H1 (cell line): ENCODE data around the gene MLH3. TPM values are rescaled to one million over a fixed set of nuclear protein-coding genes. Genes with fewer than 3 reads are reported as not detected.

ENCODE experiments used
- CTCF ChIA-PET: fragments of 300-600 bp; sonication (Branson Sonifier 250); formaldehyde crosslinking; loops from one replicate; lab custom pipeline; 2021; ENCODE audit not compliant: partially characterized antibody; lab: Charles Lee
- POLR2A ChIA-PET: fragments of 300-600 bp; sonication (Branson Sonifier 250); formaldehyde crosslinking; loops from one replicate; lab custom pipeline; 2021; ENCODE audit warnings: inconsistent platforms; ENCODE audit not compliant: partially characterized antibody; lab: Charles Lee
- DNase-seq, 2 experiments: peaks; one replicate each; pipeline versions ENCODE4 v3.0.0 to v3.0.0-alpha.2; 2010 to 2022; ENCODE audit warnings: low spot score in 2 of 2, low read depth in 1 of 2, mixed read lengths in 1 of 2
- FAIRE-seq: peaks from 2 replicates; lab custom pipeline; 2011; peaks lifted over from hg19 to GRCh38; lab: Jason Lieb, UNC
- H2AFZ ChIP-seq: 2 replicates; pipeline ENCODE4 v1.8.1; 2012; ENCODE audit warnings: low read length, inconsistent platforms
- H2AK5ac ChIP-seq: 2 replicates; pipeline ENCODE4 v1.6.1; 2013; ENCODE audit warnings: low read depth, low read length
- H2BK120ac ChIP-seq: replicated peaks from 2 replicates; pipeline ENCODE3; 2013; ENCODE audit warnings: low read depth, low read length, inconsistent platforms
- H2BK12ac ChIP-seq: 2 replicates; pipeline ENCODE4 v1.6.1; 2013; ENCODE audit warnings: low read depth, low read length
- H2BK15ac ChIP-seq: 2 replicates; pipeline ENCODE4 v1.6.1; 2013; ENCODE audit warnings: low read length
- H2BK20ac ChIP-seq: 2 replicates; pipeline ENCODE4 v1.6.1; 2013; ENCODE audit warnings: low read length
- H2BK5ac ChIP-seq: 2 replicates; pipeline ENCODE4 v1.6.1; 2013; ENCODE audit warnings: low read depth, low read length
- H3K14ac ChIP-seq: 2 replicates; pipeline ENCODE4 v1.6.1; 2013; ENCODE audit warnings: inconsistent platforms; ENCODE audit not compliant: insufficient read length
- H3K18ac ChIP-seq: 2 replicates; pipeline ENCODE4 v1.6.1; 2013; ENCODE audit warnings: low read length; ENCODE audit errors: extremely low read depth
- H3K23ac ChIP-seq: 2 replicates; pipeline ENCODE4 v1.6.1; 2013; ENCODE audit warnings: inconsistent platforms; ENCODE audit not compliant: insufficient read length
- H3K23me2 ChIP-seq: 2 replicates; pipeline ENCODE4 v1.6.1; 2013; ENCODE audit warnings: low read depth, low read length
- H3K27ac ChIP-seq: 2 replicates; pipeline ENCODE4 v1.6.1; 2011; ENCODE audit warnings: low read depth, low read length, inconsistent platforms
- H3K27me3 ChIP-seq, 4 experiments: replicated peaks in 1 of 4; 1 replicate in 1 of 4; 2 replicates in 3 of 4; pipeline versions ENCODE4 v1.6.1 to v1.8.1; 2011 to 2013; ENCODE audit warnings: low read length in 3 of 4, mild to moderate bottlenecking in 3 of 4, inconsistent platforms in 2 of 4, mixed read lengths in 2 of 4, moderate library complexity in 1 of 4; ENCODE audit not compliant: control insufficient read depth in 3 of 4, insufficient read depth in 3 of 4; ENCODE audit errors: extremely low read depth in 1 of 4
- H3K36me3 ChIP-seq, 4 experiments: 2 replicates each; pipeline versions ENCODE4 v1.6.1 to v1.8.1; 2011 to 2013; ENCODE audit warnings: mild to moderate bottlenecking in 4 of 4, low read length in 3 of 4, moderate library complexity in 2 of 4, control low read depth in 1 of 4, inconsistent platforms in 1 of 4; ENCODE audit not compliant: insufficient read depth in 4 of 4, control insufficient read depth in 2 of 4
- H3K4ac ChIP-seq: replicated peaks from 2 replicates; pipeline ENCODE3; 2013; ENCODE audit warnings: low read length, low read depth, mixed read lengths, inconsistent platforms; ENCODE audit not compliant: insufficient read length
- H3K4me1 ChIP-seq, 4 experiments: replicated peaks in 1 of 4; 1 replicate in 1 of 4; 2 replicates in 3 of 4; pipeline versions ENCODE4 v1.6.1 to v1.8.1; 2011 to 2013; ENCODE audit warnings: low read length in 3 of 4, inconsistent platforms in 2 of 4, mixed read lengths in 1 of 4; ENCODE audit not compliant: insufficient read depth in 4 of 4, control insufficient read depth in 3 of 4
- H3K4me2 ChIP-seq, 2 experiments: 2 replicates each; pipeline versions ENCODE4 v1.6.1 to v1.8.1; 2011 to 2013; ENCODE audit warnings: low read depth in 2 of 2, low read length in 2 of 2, control low read depth in 1 of 2, inconsistent platforms in 1 of 2, mild to moderate bottlenecking in 1 of 2; ENCODE audit not compliant: insufficient read depth in 1 of 2
- H3K4me3 ChIP-seq, 4 experiments: fragments of 200-600, 300-600 bp in 1 of 4; sonication (generic), shearing (Covaris generic), sonication (Bioruptor Twin) in 1 of 4; 2 replicates each; pipeline versions ENCODE4 v1.5.1 to v1.8.1; 2011 to 2016; ENCODE audit warnings: low read length in 4 of 4, low read depth in 3 of 4, control low read depth in 2 of 4, inconsistent platforms in 2 of 4, mild to moderate bottlenecking in 2 of 4, mixed read lengths in 1 of 4, moderate library complexity in 1 of 4; ENCODE audit not compliant: insufficient read depth in 2 of 4; ENCODE audit errors: extremely low read depth in 1 of 4
- H3K56ac ChIP-seq: replicated peaks from 2 replicates; pipeline ENCODE3; 2013; ENCODE audit warnings: low read depth, mild to moderate bottlenecking, mixed read lengths, low read length, inconsistent platforms; ENCODE audit not compliant: insufficient read length
- H3K79me1 ChIP-seq: 2 replicates; pipeline ENCODE4 v1.6.1; 2013; ENCODE audit warnings: low read depth, low read length, control low read depth
- H3K79me2 ChIP-seq, 2 experiments: 2 replicates each; pipeline versions ENCODE4 v1.6.1 to v1.8.1; 2012 to 2013; ENCODE audit warnings: low read length in 2 of 2, mild to moderate bottlenecking in 2 of 2, inconsistent platforms in 1 of 2; ENCODE audit not compliant: insufficient read depth in 2 of 2, control insufficient read depth in 1 of 2
- H3K9ac ChIP-seq, 4 experiments: replicated peaks in 1 of 4; 1 replicate in 1 of 4; 2 replicates in 3 of 4; pipeline versions ENCODE4 v1.6.1 to v1.8.1; 2011 to 2013; ENCODE audit warnings: low read depth in 3 of 4, low read length in 3 of 4, control low read depth in 2 of 4, mild to moderate bottlenecking in 2 of 4, moderate library complexity in 2 of 4, inconsistent platforms in 1 of 4; ENCODE audit errors: extremely low read depth in 1 of 4
- H3K9me3 ChIP-seq, 2 experiments: 2 replicates each; pipeline versions ENCODE4 v1.6.1 to v1.8.1; 2012 to 2013; ENCODE audit warnings: mild to moderate bottlenecking in 2 of 2, moderate library complexity in 2 of 2, control low read depth in 1 of 2, inconsistent platforms in 1 of 2, low read depth in 1 of 2, low read length in 1 of 2, mixed read lengths in 1 of 2; ENCODE audit not compliant: insufficient read depth in 2 of 2
- H4K20me1 ChIP-seq, 2 experiments: replicated peaks in 1 of 2; 2 replicates each; pipeline versions ENCODE3 to v1.8.1; 2011 to 2013; ENCODE audit warnings: inconsistent platforms in 2 of 2, low read length in 2 of 2, mild to moderate bottlenecking in 1 of 2; ENCODE audit not compliant: insufficient read depth in 2 of 2, control insufficient read depth in 1 of 2
- H4K5ac ChIP-seq: 2 replicates; pipeline ENCODE4 v1.6.1; 2013; ENCODE audit warnings: low read length, low read depth, mixed read lengths, inconsistent platforms; ENCODE audit not compliant: insufficient read length
- H4K8ac ChIP-seq: 2 replicates; pipeline ENCODE4 v1.8.0; 2013; ENCODE audit warnings: mild to moderate bottlenecking, moderate library complexity, low read length, inconsistent platforms; ENCODE audit not compliant: insufficient read depth; ENCODE audit errors: extremely low read depth
- H4K91ac ChIP-seq: replicated peaks from 2 replicates; pipeline ENCODE3; 2013; ENCODE audit warnings: low read length, mixed read lengths, inconsistent platforms; ENCODE audit not compliant: insufficient read length
- BACH1 ChIP-seq: IDR thresholded peaks from 2 replicates; pipeline ENCODE4 v1.6.1; 2012; ENCODE audit warnings: low read length, improper control_type of control experiment
- RXRA ChIP-seq: IDR thresholded peaks from 2 replicates; pipeline ENCODE4 v1.6.1; 2011; ENCODE audit warnings: low read depth, mild to moderate bottlenecking, low read length, moderate library complexity; ENCODE audit not compliant: insufficient read depth
- SIX5 ChIP-seq: IDR thresholded peaks from 2 replicates; pipeline ENCODE4 v1.6.1; 2011; ENCODE audit warnings: mild to moderate bottlenecking, low read depth, low read length
- SP2 ChIP-seq: IDR thresholded peaks from 2 replicates; pipeline ENCODE4 v1.6.1; 2012; ENCODE audit warnings: mild to moderate bottlenecking, low read length, inconsistent platforms
- TBP ChIP-seq: IDR thresholded peaks from 2 replicates; pipeline ENCODE4 v1.6.1; 2011; ENCODE audit warnings: low read depth, low read length, improper control_type of control experiment
- WGBS, 2 experiments: shearing (Covaris generic) in 1 of 2; methylation state at CpG; one replicate each; pipeline versions ENCODE4 v1.1.6 to v1.1.7; 2013 to 2015; ENCODE audit warnings: low lambda C conversion rate in 2 of 2, mixed read lengths in 2 of 2, inconsistent platforms in 1 of 2, low coverage in 1 of 2, missing lambda C conversion rate in 1 of 2; ENCODE audit not compliant: insufficient replicate concordance in 2 of 2, insufficient coverage in 1 of 2, insufficient read length in 1 of 2; ENCODE audit errors: extremely low coverage in 1 of 2, missing lambda C conversion rate in 1 of 2; 5-methylcytosine and 5-hydroxymethylcytosine counted together
- polyA plus RNA-seq, 7 experiments: library from polyadenylated mRNA; depleted of rRNA in 3 of 7; stranded (reverse) in 5 of 7; unstranded in 2 of 7; fragments of >200 nt in 5 of 7; fragments of 200-250 nt in 2 of 7; gene quantifications; 1 replicate in 5 of 7; 2 replicates in 1 of 7; 4 replicates in 1 of 7; pipeline versions ENCODE4 v1.2.1 to v1.2.3, GENCODE V29; 2011 to 2013; ENCODE audit warnings: missing spikeins in 2 of 7, mixed read lengths in 2 of 7
- total RNA-seq: library from RNA; stranded (reverse); fragmentation: NEBNext Ultra II Directional; extraction: Animal tissue kit (Norgen Biotek cat#: 25700); gene quantifications from 2 replicates; pipeline ENCODE4 v1.2.1, GENCODE V29; 2021

Gene MLH3
- total and polyA plus RNA-seq, 2 of the 8 experiments (the other 6 are each of a cell fraction or from before 2014, with no cell fraction given), result 9.3 to 20.1 TPM

GRCh38 chr14:74973905-74974363, 77.3 kb downstream of the MLH3 start:
- ChIA-PET POLR2A (interaction anchor here (1.2 to 1.8 kb wide), 3 partner anchors 21 to 52 kb away, joined by 3 to 5 read pairs (median 4); partner anchors contain the start of gene RPS6KL1), CTCF (interaction anchor here (0.6 to 3.4 kb wide), 10 partner anchors 10 to 68 kb away, joined by 3 to 16 read pairs (median 3); partner anchors contain the start of genes EIF2B2 and RPS6KL1)
- no peak overlapping the region for H4K91ac ChIP-seq
- H3K79me1 ChIP-seq, result no peaks in the 10 kb centered on the region
- no peak overlapping the region; the same call in 1 of the 2 replicates for H4K8ac ChIP-seq
- H3K27me3 ChIP-seq, result 0 out of 7 replicates have a peak, but pooled peaks cover 0 to 2% (median 0%) of the 10 kb centered on the region in 4 experiments
- H4K5ac ChIP-seq, result no peak overlapping the region
- H3K79me2 ChIP-seq, result no peaks in the 10 kb centered on the region
- H2AK5ac ChIP-seq, result no peak overlapping the region
- H4K20me1 ChIP-seq, result no peaks in the 10 kb centered on the region
- no peak overlapping the region for H3K56ac ChIP-seq
- H3K4ac ChIP-seq, result no peak overlapping the region
- no peak overlapping the region for H3K14ac ChIP-seq
- H3K27ac ChIP-seq, result no peak overlapping the region
- FAIRE-seq, result no peak
- H2BK120ac ChIP-seq, result no peak overlapping the region
- no peak for DNase-seq
- H2BK15ac ChIP-seq, result no peak overlapping the region
- no peak overlapping the region; a peak in 1 of 4 replicates for H3K4me2 ChIP-seq
- H2BK5ac ChIP-seq, result no peak overlapping the region; the same call in 1 of the 2 replicates
- WGBS, 2 experiments, result 87% methylated on average over 5 of the region's 5 CpGs; no CpG with 5 or more reads in 1 of the 2 experiments
- H3K23ac ChIP-seq, result no peak overlapping the region
- H3K18ac ChIP-seq, result no peak overlapping the region
- peak overlapping the region; percentile 6; the same call in 1 of the 2 replicates for H2BK20ac ChIP-seq
- no peak overlapping the region for H3K9ac ChIP-seq
- H3K36me3 ChIP-seq, result no peaks in the 10 kb centered on the region
- H2BK12ac ChIP-seq, result no peak overlapping the region
- peaks cover 7 to 18% (median 9%) of the 10 kb centered on the region in 4 experiments; a peak in 6 of 7 replicates for H3K4me1 ChIP-seq
- no peaks in the 10 kb centered on the region for H3K9me3 ChIP-seq
- peak overlapping the region; percentile 80; the same call in 1 of the 2 replicates for H2AFZ ChIP-seq
- no peaks in the 10 kb centered on the region for H3K23me2 ChIP-seq
- no peak overlapping the region for H3K4me3 ChIP-seq
- no peak for TF ChIP-seq BACH1
- TF ChIP-seq TBP, result no peak
- no peak for TF ChIP-seq SP2
- TF ChIP-seq SIX5, result no peak
- TF ChIP-seq RXRA, result peak; percentile 88
